ENCODE data around the gene PLXNA4.

- TF ChIP-seq, protein P1, sequence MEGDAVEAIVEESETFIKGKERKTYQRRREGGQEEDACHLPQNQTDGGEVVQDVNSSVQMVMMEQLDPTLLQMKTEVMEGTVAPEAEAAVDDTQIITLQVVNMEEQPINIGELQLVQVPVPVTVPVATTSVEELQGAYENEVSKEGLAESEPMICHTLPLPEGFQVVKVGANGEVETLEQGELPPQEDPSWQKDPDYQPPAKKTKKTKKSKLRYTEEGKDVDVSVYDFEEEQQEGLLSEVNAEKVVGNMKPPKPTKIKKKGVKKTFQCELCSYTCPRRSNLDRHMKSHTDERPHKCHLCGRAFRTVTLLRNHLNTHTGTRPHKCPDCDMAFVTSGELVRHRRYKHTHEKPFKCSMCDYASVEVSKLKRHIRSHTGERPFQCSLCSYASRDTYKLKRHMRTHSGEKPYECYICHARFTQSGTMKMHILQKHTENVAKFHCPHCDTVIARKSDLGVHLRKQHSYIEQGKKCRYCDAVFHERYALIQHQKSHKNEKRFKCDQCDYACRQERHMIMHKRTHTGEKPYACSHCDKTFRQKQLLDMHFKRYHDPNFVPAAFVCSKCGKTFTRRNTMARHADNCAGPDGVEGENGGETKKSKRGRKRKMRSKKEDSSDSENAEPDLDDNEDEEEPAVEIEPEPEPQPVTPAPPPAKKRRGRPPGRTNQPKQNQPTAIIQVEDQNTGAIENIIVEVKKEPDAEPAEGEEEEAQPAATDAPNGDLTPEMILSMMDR (conservative IDR thresholded peaks at IDR 0.05; ENCODE audit: low read depth, low read length): no peak
- no peak for TF ChIP-seq EZH2 (IDR thresholded peaks at IDR 0.05; ENCODE audit: borderline replicate concordance, low read depth, low read length, poor library complexity, severe bottlenecking)
Measured at GRCh38 chr7:132179681-132180080, 396.6 kb downstream of the PLXNA4 start.

Measured in A673 (cell line).